GM12892 (cell line): ENCODE results near the gene CLEC16A.

Source experiments
- POLR2A ChIP-seq: IDR thresholded peaks from 2 replicates; pipeline ENCODE4 v1.6.1; 2011; ENCODE audit warnings: low read depth, low read length, control low read depth
- POLR2AphosphoS5 ChIP-seq: IDR thresholded peaks from 2 replicates; pipeline ENCODE4 v1.6.1; 2011; ENCODE audit warnings: low read depth, low read length, control low read depth
- TAF1 ChIP-seq: IDR thresholded peaks from 2 replicates; pipeline ENCODE4 v1.6.1; 2011; ENCODE audit warnings: low read depth, mild to moderate bottlenecking, control low read depth, low read length, borderline replicate concordance

DNA sequence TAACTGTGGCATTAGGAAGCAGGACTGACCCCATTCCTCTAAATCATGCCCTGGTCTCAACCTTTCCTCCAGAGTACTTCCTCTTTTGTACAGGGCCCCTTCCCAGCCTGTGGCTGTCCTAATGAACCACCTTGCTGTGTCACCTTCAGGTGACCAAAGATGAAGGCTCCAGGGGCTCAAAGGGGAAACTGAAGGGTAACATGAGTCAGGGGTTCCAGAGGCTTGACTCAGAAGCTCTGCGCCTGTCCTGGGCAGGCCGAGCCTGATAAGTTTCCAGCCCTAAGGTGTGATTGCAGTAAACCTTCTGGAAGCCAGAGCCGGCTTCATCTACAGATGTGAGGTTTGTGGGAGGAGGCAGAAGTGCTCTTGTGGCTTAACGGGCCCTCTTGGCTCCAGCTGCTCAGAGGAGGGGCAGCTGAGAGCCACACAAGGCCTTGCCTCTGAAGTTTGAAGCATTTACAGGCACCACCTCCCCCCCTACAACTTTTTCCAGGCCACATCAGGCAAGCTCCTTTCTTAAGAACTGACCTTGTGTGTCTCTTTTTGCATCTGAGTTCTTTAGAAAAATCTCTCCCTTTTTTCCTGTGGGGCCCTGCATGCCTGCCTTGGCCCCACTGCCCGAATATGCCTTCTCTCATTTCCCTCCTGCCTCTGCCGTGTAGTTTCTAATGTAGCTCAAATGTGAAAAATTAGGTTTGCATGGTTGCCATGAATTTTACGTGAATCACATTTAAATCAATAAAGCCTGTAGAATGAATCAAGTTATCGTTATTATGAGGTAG lies 149.9 kb downstream of the CLEC16A start:
- no peak for TF ChIP-seq POLR2A
- TF ChIP-seq POLR2AphosphoS5: no peak
- no peak for TF ChIP-seq TAF1
